GM18502 (cell line): ENCODE data around the gene ZNF862.
"Not testable (repeated sequence)": the region's sequence is repeated elsewhere in the genome, so short reads cannot be mapped to it uniquely, and the experiment has no call there.

Experiments used
- ATAC-seq: cut with Tn5 transposase; IDR thresholded peaks from one replicate; pipeline ENCODE4 v1.9.1; 2021; ENCODE audit warnings: mild to moderate bottlenecking; ENCODE audit not compliant: unreplicated experiment, poor library complexity

ZNF862 gene

DNA sequence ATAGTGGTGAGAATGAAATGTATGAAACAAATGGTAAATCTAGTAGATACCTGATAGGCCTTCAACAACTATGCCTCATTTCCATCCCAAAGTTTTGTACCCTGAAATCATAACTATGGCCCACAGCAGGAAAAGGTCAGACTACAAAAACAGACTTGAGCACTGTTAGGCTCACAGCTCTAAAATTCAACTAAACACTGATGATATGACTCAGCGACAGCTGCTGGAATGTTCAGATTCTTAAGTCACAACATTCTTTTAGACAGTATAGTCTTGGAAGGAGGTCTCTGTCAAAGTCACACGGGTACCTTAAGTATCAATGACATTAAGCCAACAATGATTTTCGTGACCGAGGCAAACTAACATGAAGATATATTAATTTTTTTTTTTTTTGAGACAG is 74.0 kb downstream of the ZNF862 start:
- not testable (repeated sequence) for ATAC-seq
